HG02588 (cell line): ENCODE measurements around the gene ZNF41.

ENCODE experiments used
- ATAC-seq: cut with Tn5 transposase; IDR thresholded peaks from one replicate; pipeline ENCODE4 v1.9.1; 2021; ENCODE audit warnings: mild to moderate bottlenecking, moderate library complexity; ENCODE audit not compliant: unreplicated experiment

The ZNF41 gene

DNA sequence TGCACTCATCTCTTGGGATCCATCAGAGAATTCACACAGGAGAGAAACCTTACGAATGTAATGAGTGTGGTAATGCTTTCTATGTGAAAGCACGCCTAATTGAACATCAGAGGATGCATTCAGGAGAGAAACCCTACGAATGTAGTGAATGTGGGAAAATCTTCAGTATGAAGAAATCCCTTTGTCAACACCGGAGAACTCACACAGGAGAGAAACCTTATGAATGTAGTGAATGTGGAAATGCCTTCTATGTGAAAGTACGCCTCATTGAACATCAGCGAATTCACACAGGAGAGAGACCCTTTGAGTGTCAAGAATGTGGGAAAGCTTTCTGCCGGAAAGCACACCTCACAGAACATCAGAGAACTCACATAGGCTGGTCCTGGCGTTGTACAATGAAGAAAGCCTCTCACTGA, 69.8 kb downstream of the ZNF41 start:
- no peak for ATAC-seq
